ENCODE data around the gene LIN37. TPM values are rescaled to one million over a fixed set of nuclear protein-coding genes. Genes with fewer than 3 reads are reported as not detected.

LIN37 gene
- total and polyA plus RNA-seq, 2 of the 13 experiments (the other 11 are each of a cell fraction or from before 2014, with no cell fraction given) = 6.3 to 8.7 TPM

DNA sequence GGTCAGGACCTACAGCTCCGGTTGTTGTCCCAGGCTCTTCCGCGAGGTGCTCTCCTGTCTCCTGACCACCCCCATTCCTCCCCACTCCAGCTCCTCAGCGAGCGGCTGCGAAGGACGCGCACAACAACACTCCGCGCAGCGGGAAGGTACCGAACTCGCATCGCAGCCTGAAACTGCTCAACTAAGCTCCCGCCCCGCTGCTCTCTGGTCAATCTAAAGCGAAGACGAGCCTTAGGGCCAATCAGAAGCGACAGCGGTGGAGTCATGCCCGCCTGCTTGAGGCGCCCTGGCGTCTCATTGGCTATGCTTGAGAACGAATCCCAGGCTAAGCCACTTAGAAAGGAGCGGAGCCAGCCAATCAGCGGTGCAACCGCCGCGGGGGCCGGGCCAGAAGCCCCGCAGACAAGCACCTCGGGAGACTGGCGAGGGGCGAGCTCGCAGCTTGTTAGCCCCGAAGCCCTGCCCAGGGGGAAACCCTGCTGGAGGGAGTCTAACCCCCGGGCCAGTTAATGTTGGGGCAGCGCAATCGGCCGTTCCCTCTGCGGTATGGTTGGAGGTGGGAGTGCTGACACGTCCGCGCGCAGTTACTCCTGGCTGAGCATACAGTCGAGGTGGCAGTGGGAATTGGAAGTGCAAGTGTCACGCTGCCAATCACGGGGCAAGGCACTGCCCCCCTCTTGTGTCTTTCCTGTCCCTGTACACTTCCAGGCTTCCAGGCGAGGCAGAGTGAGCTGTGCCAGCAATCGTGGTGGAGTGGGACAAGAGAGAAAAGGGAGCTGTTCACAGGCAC lies 46.0 kb upstream of the LIN37 start (continued):
- TF ChIP-seq AGO1 (IDR thresholded peaks at IDR 0.05; ENCODE audit: low read depth, low read length, poor library complexity, severe bottlenecking) (no peak), GFI1 (CRISPR knock-in tag; IDR thresholded peaks at IDR 0.05; ENCODE audit: borderline replicate concordance) (no peak), TAF15 (IDR thresholded peaks at IDR 0.05; ENCODE audit: low read depth, low read length, poor library complexity, severe bottlenecking) (no peak), ZUFSP (CRISPR knock-in tag; IDR thresholded peaks at IDR 0.05; ENCODE audit: borderline replicate concordance) (no peak), ZNF563 (CRISPR knock-in tag; IDR thresholded peaks at IDR 0.05) (0 out of 2 replicates have a peak, but pooled peaks have one; percentile 72), TBP (CRISPR knock-in tag; IDR thresholded peaks at IDR 0.05) (no peak), ZNF841 (CRISPR knock-in tag; IDR thresholded peaks at IDR 0.05; ENCODE audit: borderline replicate concordance) (no peak), ZNF501 (CRISPR knock-in tag; IDR thresholded peaks at IDR 0.05) (peak; percentile 12; the same call in 1 of the 2 replicates), SCMH1 (CRISPR knock-in tag; IDR thresholded peaks at IDR 0.05; ENCODE audit: borderline replicate concordance) (no peak), NFIC (IDR thresholded peaks at IDR 0.05; ENCODE audit: low read length) (no peak), PBX3 (CRISPR knock-in tag; IDR thresholded peaks at IDR 0.05; ENCODE audit: borderline replicate concordance) (peak; percentile 89; the same call in 1 of the 2 replicates), RBM22 (optimal IDR thresholded peaks at IDR 0.05; ENCODE audit: low read length) (no peak), POGK (CRISPR knock-in tag; conservative IDR thresholded peaks at IDR 0.05) (peak; percentile 53; the same call in 1 of the 2 replicates), ZNF350 (CRISPR knock-in tag; IDR thresholded peaks at IDR 0.05; ENCODE audit: borderline replicate concordance, low read depth) (peak; percentile 33; the same call in 1 of the 2 replicates), HMGXB4 (CRISPR knock-in tag; IDR thresholded peaks at IDR 0.05; ENCODE audit: borderline replicate concordance in 1 of 2, low read depth in 1 of 2) (peak in 1 of 2 experiments; percentile 54; a peak in 1 of 4 replicates)
- TF ChIP-seq, protein P1, sequence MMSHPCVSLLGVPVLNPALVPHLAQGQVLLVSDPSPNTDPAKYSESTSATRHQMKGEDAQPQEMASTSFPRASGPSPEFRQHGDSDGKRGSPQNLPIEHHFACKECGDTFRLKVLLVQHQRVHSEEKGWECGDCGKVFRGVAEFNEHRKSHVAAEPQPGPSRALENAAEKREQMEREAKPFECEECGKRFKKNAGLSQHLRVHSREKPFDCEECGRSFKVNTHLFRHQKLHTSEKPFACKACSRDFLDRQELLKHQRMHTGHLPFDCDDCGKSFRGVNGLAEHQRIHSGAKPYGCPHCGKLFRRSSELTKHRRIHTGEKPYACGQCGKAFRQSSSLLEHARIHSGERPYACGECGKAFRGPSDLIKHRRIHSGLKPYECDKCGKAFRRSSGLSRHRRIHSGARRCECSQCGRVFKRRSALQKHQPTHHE (CRISPR knock-in tag; IDR thresholded peaks at IDR 0.05; ENCODE audit: borderline replicate concordance) = peak; percentile 62; the same call in 1 of the 2 replicates
